ENCODE results near the gene GDPD4. TPM values are rescaled to one million over a fixed set of nuclear protein-coding genes. Genes with fewer than 3 reads are reported as not detected.

The GDPD4 gene
- total RNA-seq, 1 experiment from 2014 or later: not detected

GRCh38 chr11:77201370-77201769 lies 100.1 kb downstream of the GDPD4 start:
- no TSS peak for BruUV-seq (replicated peaks)
- Mint-ChIP-seq H3K36me3 (ENCODE audit: insufficient read depth, unreplicated experiment) (no peaks in the 10 kb centered on the region), H3K27ac (ENCODE audit: low read depth, unreplicated experiment) (no peak overlapping the region), H3K4me3 (ENCODE audit: unreplicated experiment) (no peak overlapping the region), H3K9me3 (ENCODE audit: unreplicated experiment) (no peaks in the 10 kb centered on the region), H3K4me1 (ENCODE audit: insufficient read depth, unreplicated experiment) (no peaks in the 10 kb centered on the region), H3K27me3 (ENCODE audit: insufficient read depth, unreplicated experiment) (no peaks in the 10 kb centered on the region)
- POLR2A ChIA-PET: no interaction called here
- no peak for DNase-seq (ENCODE audit: unreplicated experiment)
- CTCF ChIA-PET: no interaction called here
- intact Hi-C loops (cut with micrococcal nuclease): no loop called here
- no peak for TF ChIP-seq CTCF (IDR thresholded peaks at IDR 0.05; ENCODE audit: unreplicated experiment)

DNA sequence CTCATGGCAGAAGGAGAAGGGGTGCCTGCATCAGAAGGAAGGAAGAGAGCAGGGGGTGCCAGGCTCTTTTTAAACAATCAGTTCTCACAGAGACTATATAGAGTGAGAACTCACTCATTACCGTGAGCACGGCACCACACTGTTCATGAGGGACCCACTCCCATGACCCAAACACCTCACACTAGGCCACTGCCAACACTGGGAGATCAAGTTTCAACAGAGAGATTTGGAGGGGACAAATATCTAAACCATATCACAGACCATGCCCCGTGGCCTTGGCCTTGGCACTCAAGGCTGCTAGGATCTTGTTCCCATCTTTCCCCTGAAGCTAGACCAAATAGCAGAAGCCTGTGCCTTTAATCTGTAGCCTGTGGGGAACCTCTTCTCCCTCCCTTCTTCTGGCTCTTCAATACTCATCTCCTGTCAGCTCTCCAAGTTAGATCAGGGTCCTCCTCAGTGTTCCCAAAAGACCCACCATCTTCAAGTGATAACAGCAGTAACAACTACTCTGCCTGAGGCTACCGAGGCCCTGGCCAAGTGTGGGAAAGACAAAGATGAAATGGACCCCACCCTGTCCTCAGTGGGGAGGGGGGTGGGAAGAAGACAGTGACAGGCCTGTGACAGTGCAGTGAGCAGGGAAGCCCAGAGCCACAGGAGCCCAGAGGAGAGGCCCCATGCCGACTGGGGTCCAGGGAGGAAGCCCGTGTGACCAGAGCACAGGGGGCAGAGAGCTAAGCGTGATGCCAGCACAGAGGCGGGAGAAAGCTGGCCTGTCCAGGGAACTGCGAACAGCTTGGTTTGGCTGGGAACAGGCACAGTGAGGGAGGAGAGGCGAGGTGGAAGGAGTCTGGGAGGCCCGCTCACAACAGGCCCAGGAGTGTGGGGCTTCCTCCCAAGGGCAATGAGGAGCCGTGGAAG lies 100.9 kb downstream of the GDPD4 start:
- Mint-ChIP-seq H3K4me3 (ENCODE audit: unreplicated experiment) (no peak overlapping the region), H3K27ac (ENCODE audit: low read depth, unreplicated experiment) (no peak overlapping the region), H3K27me3 (ENCODE audit: insufficient read depth, unreplicated experiment) (no peaks in the 10 kb centered on the region), H3K4me1 (ENCODE audit: insufficient read depth, unreplicated experiment) (no peaks in the 10 kb centered on the region), H3K9me3 (ENCODE audit: unreplicated experiment) (no peaks in the 10 kb centered on the region), H3K36me3 (ENCODE audit: insufficient read depth, unreplicated experiment) (no peaks in the 10 kb centered on the region)
- POLR2A ChIA-PET: no interaction called here
- intact Hi-C loops (cut with micrococcal nuclease): no loop called here
- BruUV-seq (replicated peaks): no TSS peak
- no peak for DNase-seq (ENCODE audit: unreplicated experiment)
- TF ChIP-seq CTCF (IDR thresholded peaks at IDR 0.05; ENCODE audit: unreplicated experiment): no peak
- CTCF ChIA-PET: interaction anchor here (2.5 kb wide), 1 partner anchor 12 kb away, joined by 9 read pairs; no protein-coding TSS in a partner anchor

DNA sequence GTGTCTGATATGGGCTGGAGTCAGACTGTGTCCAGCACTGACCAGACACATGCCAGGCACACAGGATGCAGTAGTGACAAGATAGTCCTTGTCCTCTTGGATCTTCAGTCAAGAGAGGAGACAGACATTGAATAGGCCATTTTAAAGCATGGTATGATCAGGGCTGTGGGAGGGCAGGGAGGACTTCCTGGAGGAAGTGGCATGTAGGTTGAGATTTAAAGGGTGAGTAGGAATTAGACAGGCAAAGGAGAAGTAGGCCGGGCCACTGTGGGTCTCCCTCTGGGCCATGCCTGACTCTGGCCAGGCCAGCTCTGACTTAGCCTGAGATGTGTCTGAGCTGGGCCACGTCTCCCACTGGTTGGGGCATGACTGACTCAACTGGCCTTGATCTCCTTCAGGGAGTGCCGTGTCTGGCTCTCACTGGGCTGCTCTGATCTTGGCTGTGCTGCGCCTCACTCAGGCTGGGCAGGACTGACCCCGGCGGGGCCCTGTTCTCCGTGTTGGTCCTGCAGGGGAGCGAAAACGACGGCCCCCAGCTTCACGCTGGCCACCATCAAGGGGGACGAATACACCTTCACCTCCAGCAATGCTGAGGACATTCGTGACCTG lies 102.2 kb downstream of the GDPD4 start:
- BruUV-seq (replicated peaks): no TSS peak
- Mint-ChIP-seq H3K36me3 (ENCODE audit: insufficient read depth, unreplicated experiment) (no peaks in the 10 kb centered on the region), H3K27ac (ENCODE audit: low read depth, unreplicated experiment) (no peak overlapping the region), H3K9me3 (ENCODE audit: unreplicated experiment) (no peaks in the 10 kb centered on the region), H3K4me1 (ENCODE audit: insufficient read depth, unreplicated experiment) (no peaks in the 10 kb centered on the region), H3K4me3 (ENCODE audit: unreplicated experiment) (no peak overlapping the region), H3K27me3 (ENCODE audit: insufficient read depth, unreplicated experiment) (no peaks in the 10 kb centered on the region)
- CTCF ChIA-PET: interaction anchor here (0.6 to 2.5 kb wide), 4 partner anchors 11 to 349 kb away, joined by 3 to 10 read pairs (median 6); no protein-coding TSS in a partner anchor
- intact Hi-C loops (cut with micrococcal nuclease): loop anchor here (10.0 kb wide), 1 partner anchor 166 kb away; no protein-coding TSS in a partner anchor
- POLR2A ChIA-PET: interaction anchor here (0.6 kb wide), 1 partner anchor 153 kb away, joined by 3 read pairs; no protein-coding TSS in a partner anchor
- no peak for TF ChIP-seq CTCF (IDR thresholded peaks at IDR 0.05; ENCODE audit: unreplicated experiment)
- DNase-seq (ENCODE audit: unreplicated experiment): no peak

GRCh38 chr11:77198440-77198849 lies 103.0 kb downstream of the GDPD4 start:
- no TSS peak for BruUV-seq (replicated peaks)
- no peak overlapping the region for H3K4me3 Mint-ChIP-seq (ENCODE audit: unreplicated experiment)
- no peaks in the 10 kb centered on the region for H3K27me3 Mint-ChIP-seq (ENCODE audit: insufficient read depth, unreplicated experiment)
- peak; percentile 12 for DNase-seq (ENCODE audit: unreplicated experiment)
- no peaks in the 10 kb centered on the region for H3K4me1 Mint-ChIP-seq (ENCODE audit: insufficient read depth, unreplicated experiment)
- no peaks in the 10 kb centered on the region for H3K36me3 Mint-ChIP-seq (ENCODE audit: insufficient read depth, unreplicated experiment)
- POLR2A ChIA-PET: no interaction called here
- CTCF ChIA-PET: interaction anchor here (0.6 to 2.5 kb wide), 5 partner anchors 10 to 350 kb away, joined by 3 to 10 read pairs (median 3); no protein-coding TSS in a partner anchor
- no peaks in the 10 kb centered on the region for H3K9me3 Mint-ChIP-seq (ENCODE audit: unreplicated experiment)
- intact Hi-C loops (cut with micrococcal nuclease): loop anchor here (10.0 kb wide), 1 partner anchor 166 kb away; no protein-coding TSS in a partner anchor
- H3K27ac Mint-ChIP-seq (ENCODE audit: low read depth, unreplicated experiment): no peak overlapping the region
- TF ChIP-seq CTCF (IDR thresholded peaks at IDR 0.05; ENCODE audit: unreplicated experiment): peak; percentile 12
